ENCODE measurements around the gene MYO7A. TPM values are rescaled to one million over a fixed set of nuclear protein-coding genes. Genes with fewer than 3 reads are reported as not detected.

Gene MYO7A
- total RNA-seq, 1 donor from 2014 or later = 0.97 TPM

GRCh38 chr11:77110836-77111235 is 17.2 kb upstream of the MYO7A start:
- Mint-ChIP-seq H3K36me3 (no peaks in the 10 kb centered on the region), H3K27ac (no peak overlapping the region), H3K4me3 (no peak overlapping the region), H3K9me3 (no peaks in the 10 kb centered on the region), H3K4me1 (peaks cover 8% of the 10 kb centered on the region), H3K27me3 (ENCODE audit: insufficient read depth, low read depth) (peaks cover 7% of the 10 kb centered on the region)
- no peak for DNase-seq (ENCODE audit: low spot score)
- Histone ChIP-seq H3K4me1 (peaks cover 4% of the 10 kb centered on the region), H3K27me3 (no peaks in the 10 kb centered on the region), H3K79me2 (ENCODE audit: low read depth) (no peaks in the 10 kb centered on the region), H3K4me3 (no peak overlapping the region), H3K9me3 (ENCODE audit: low read depth) (no peaks in the 10 kb centered on the region), H3K9ac (no peak overlapping the region), H3F3A (ENCODE audit: low read depth) (no peaks in the 10 kb centered on the region), H2AFZ (replicated peaks) (no peak overlapping the region), H3K27ac (no peak overlapping the region), H4K20me1 (ENCODE audit: low read depth) (no peaks in the 10 kb centered on the region), H3K36me3 (no peaks in the 10 kb centered on the region), H3K4me2 (no peak overlapping the region)
- TF ChIP-seq EZH2 (IDR thresholded peaks at IDR 0.05) (no peak), CTCF (IDR thresholded peaks at IDR 0.05) (no peak), EZH2phosphoT487 (IDR thresholded peaks at IDR 0.05) (no peak)

- Histone ChIP-seq H3K79me2 (ENCODE audit: low read depth) (no peaks in the 10 kb centered on the region), H3K4me1 (peaks cover 4% of the 10 kb centered on the region), H3K27ac (no peak overlapping the region), H4K20me1 (ENCODE audit: low read depth) (no peaks in the 10 kb centered on the region), H3F3A (ENCODE audit: low read depth) (no peaks in the 10 kb centered on the region), H2AFZ (replicated peaks) (no peak overlapping the region), H3K9me3 (ENCODE audit: low read depth) (no peaks in the 10 kb centered on the region), H3K4me2 (no peak overlapping the region), H3K9ac (no peak overlapping the region), H3K36me3 (no peaks in the 10 kb centered on the region), H3K4me3 (no peak overlapping the region), H3K27me3 (no peaks in the 10 kb centered on the region)
- no peak for TF ChIP-seq EZH2phosphoT487 (IDR thresholded peaks at IDR 0.05)
- TF ChIP-seq EZH2 (IDR thresholded peaks at IDR 0.05) = no peak
- TF ChIP-seq CTCF (IDR thresholded peaks at IDR 0.05) = no peak
- no peak for DNase-seq (ENCODE audit: low spot score)
- peaks cover 8% of the 10 kb centered on the region for H3K4me1 Mint-ChIP-seq
- no peaks in the 10 kb centered on the region for H3K36me3 Mint-ChIP-seq
- no peak overlapping the region for H3K4me3 Mint-ChIP-seq
- peak overlapping the region; percentile 21 for H3K27ac Mint-ChIP-seq
- H3K9me3 Mint-ChIP-seq = no peaks in the 10 kb centered on the region
- peaks cover 8% of the 10 kb centered on the region for H3K27me3 Mint-ChIP-seq (ENCODE audit: insufficient read depth, low read depth)
These were observed 16.8 kb upstream of the MYO7A start for GRCh38 chr11:77111277-77111676.

DNA sequence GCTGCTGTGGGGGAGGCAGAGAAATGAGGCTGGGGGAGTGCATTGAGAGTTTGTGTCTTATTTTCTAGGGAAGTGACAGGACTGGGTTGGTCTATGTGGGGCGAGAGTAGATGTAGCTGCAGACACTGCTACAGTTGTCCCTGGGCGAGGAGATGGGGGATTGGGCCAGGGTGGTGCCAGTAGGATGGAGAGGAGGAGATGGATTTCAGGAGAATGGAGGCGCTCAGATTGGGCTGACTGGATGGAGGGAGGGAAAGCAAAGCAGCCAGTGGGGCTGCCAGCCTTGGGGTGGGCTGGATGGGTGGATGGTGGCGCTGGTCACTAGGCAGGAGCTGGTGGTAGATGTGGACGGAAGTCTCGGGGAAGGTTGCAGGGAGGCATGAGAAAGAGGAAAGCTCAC is 16.1 kb upstream of the MYO7A start:
- no peak overlapping the region for H3K4me2 ChIP-seq
- H3K9me3 ChIP-seq (ENCODE audit: low read depth) = no peaks in the 10 kb centered on the region
- Mint-ChIP-seq H3K27ac (peak overlapping the region; percentile 81), H3K36me3 (no peaks in the 10 kb centered on the region), H3K4me3 (no peak overlapping the region), H3K9me3 (no peaks in the 10 kb centered on the region), H3K4me1 (peaks cover 12% of the 10 kb centered on the region), H3K27me3 (ENCODE audit: insufficient read depth, low read depth) (peaks cover 9% of the 10 kb centered on the region)
- no peaks in the 10 kb centered on the region for H3K79me2 ChIP-seq (ENCODE audit: low read depth)
- H3K4me1 ChIP-seq = peaks cover 4% of the 10 kb centered on the region
- no peak overlapping the region for H2AFZ ChIP-seq (replicated peaks)
- H4K20me1 ChIP-seq (ENCODE audit: low read depth) = no peaks in the 10 kb centered on the region
- H3F3A ChIP-seq (ENCODE audit: low read depth) = no peaks in the 10 kb centered on the region
- no peak overlapping the region for H3K4me3 ChIP-seq
- no peak overlapping the region for H3K27ac ChIP-seq
- no peaks in the 10 kb centered on the region for H3K27me3 ChIP-seq
- TF ChIP-seq CTCF (IDR thresholded peaks at IDR 0.05) (no peak), EZH2phosphoT487 (IDR thresholded peaks at IDR 0.05) (no peak)
- H3K36me3 ChIP-seq = no peaks in the 10 kb centered on the region
- H3K9ac ChIP-seq = no peak overlapping the region
- DNase-seq (ENCODE audit: low spot score) = no peak
